NCI-H1436 (cell line): ENCODE measurements around the gene TUFM.
A peak's percentile ranks its signal among the peaks of the same experiment; 100 is the strongest.
"Not testable (repeated sequence)": the region's sequence is repeated elsewhere in the genome, so short reads cannot be mapped to it uniquely, and the experiment has no call there.

Source experiments
- DNase-seq: peaks from one replicate; lab custom pipeline; 2025; lab: John Stamatoyannopoulos, UW

TUFM gene

DNA sequence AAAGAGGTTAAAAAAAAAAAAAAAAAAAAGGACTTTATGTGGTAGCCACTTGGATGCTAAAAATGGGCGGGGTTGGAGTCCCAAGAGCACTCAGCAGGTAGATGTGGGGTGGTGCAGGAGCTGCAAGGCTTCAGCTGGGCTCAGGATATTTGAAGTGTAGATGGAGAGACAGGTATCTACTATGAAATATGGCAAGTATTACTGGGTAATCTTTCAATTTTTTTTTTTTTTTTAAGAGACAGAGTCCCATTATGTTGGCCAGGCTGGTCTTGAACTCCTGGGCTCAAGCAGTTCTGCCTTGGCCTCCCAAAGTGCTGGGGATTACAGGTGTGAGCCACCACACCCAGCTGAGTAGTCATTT, 7.6 kb downstream of the TUFM start:
- no peak for DNase-seq

- no peak for DNase-seq
Observed at GRCh38 chr16:28837672-28838557, 8.2 kb downstream of the TUFM start.

- DNase-seq = no peak
Observed at GRCh38 chr16:28836761-28837064, 9.4 kb downstream of the TUFM start.

DNA sequence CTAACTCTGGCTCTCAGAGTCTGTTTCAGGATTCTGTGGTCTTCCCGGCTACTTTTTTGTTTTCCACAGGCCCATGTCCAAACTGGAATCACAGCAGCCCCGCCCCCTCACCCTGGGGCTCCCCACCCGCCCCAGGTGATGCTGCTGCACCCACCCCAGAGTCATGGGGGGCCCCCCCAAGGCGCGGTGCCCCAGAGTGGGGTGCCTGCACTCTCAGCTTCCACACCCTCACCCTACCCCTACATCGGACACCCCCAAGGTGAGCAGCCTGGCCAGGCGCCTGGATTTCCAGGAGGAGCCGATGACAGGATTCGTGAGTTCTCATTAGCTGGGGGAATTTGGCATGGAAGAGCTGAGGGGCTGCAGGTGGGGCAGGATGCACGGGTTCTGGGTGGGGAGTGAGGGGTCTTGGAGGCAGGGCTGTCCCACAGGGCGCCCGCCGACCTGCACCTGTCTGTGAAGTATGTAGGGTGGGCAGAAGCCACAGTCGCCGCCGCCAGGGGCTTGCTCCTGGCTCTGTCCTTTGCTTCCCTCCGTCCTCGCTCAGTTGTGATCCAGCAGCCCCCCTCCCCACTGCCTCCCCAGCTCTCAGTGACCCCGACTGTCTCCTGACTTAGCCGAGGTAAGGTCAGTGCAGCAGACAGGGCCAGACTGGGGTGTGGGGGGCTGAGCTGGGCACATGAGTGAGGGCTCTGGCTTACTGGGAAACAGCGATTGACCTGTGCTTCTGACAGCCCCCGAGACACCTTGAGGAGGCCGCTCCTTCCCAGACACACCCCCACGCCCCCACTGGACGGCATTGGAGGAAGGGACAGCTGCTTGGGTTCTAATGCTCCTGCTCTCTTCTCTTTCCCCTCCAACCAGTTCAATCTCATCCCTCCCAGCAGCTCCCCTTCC, 10.0 kb downstream of the TUFM start:
- no peak for DNase-seq

DNA sequence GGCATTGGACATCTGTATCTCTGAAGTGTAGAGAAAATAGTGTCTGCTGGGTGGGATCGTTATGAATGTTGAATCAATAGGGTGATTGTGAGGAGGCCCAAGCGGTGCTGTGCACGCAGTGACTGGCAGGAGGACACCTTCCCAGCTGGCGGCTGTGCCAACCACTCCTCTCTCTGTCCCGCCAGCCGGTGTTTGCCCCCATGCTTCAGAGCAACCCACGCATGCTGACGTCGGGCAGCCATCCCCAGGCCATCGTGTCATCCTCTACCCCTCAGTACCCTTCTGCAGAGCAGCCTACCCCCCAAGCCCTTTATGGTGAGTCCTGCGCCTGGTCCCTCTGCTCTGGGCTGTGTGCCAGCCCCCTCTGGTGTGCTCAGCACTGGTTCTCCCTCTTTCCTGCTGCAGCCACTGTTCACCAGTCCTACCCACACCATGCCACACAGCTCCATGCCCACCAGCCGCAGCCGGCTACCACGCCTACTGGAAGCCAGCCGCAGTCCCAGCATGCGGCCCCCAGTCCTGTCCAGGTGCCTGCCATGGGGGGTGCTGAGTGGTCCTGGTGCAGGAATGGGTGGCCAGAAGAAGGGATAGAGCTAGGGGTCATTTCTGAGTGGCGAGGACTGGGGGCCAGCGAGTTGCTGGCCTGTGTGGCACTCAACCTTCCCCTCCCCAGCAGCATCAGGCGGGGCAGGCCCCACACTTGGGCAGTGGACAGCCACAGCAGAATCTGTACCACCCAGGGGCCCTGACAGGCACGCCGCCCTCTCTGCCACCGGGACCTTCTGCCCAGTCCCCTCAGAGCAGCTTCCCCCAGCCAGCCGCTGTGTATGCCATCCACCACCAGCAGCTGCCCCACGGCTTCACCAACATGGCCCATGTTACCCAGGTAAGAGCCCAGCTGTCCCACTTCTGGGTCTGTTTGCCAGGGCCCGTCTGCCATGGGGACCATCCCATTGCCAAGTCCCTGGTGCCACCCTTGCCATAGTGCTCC, 11.0 kb downstream of the TUFM start:
- DNase-seq = no peak

DNA sequence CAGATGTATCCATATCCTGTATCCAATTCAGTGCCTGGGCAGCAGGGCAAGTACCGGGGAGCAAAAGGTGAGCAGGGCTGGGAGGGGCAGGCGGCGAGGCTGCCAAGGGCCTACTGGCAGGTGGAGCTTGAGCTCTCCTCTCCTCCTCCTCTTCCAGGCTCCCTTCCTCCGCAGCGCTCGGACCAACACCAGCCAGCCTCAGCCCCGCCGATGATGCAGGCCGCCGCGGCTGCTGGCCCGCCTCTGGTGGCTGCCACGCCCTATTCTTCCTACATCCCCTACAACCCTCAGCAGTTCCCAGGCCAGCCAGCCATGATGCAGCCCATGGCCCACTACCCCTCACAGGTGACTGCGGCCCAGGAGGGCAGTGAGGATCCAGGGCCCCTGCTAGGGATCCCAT, 11.8 kb downstream of the TUFM start:
- no peak for DNase-seq

GRCh38 chr16:28830531-28830930, 15.6 kb downstream of the TUFM start:
- no peak for DNase-seq

- DNase-seq = no peak
Observed at GRCh38 chr16:28829747-28830146, 16.4 kb downstream of the TUFM start.

DNA sequence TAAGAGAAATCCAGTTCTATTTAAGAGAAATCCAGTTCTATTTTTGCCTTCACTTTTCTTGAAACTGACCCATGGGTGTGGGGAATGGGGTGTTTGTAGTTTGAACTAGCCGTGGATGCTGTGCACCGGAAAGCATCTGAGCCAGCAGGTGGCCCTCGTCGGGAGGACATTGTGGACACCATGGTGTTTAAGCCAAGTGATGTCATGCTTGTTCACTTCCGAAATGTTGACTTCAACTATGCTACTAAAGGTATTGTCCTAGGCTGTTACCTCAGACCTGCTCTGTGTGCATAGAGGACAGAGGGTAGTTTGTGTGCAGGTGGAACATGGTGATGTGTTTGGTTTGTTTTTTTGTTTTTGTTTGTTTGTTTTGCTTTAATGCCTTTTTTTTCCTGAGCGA, 20.0 kb downstream of the TUFM start:
- no peak for DNase-seq

GRCh38 chr16:28824717-28824973, 21.5 kb downstream of the TUFM start:
- DNase-seq = no peak

GRCh38 chr16:28823873-28824716, 22.1 kb downstream of the TUFM start:
- peak; percentile 96 for DNase-seq

DNA sequence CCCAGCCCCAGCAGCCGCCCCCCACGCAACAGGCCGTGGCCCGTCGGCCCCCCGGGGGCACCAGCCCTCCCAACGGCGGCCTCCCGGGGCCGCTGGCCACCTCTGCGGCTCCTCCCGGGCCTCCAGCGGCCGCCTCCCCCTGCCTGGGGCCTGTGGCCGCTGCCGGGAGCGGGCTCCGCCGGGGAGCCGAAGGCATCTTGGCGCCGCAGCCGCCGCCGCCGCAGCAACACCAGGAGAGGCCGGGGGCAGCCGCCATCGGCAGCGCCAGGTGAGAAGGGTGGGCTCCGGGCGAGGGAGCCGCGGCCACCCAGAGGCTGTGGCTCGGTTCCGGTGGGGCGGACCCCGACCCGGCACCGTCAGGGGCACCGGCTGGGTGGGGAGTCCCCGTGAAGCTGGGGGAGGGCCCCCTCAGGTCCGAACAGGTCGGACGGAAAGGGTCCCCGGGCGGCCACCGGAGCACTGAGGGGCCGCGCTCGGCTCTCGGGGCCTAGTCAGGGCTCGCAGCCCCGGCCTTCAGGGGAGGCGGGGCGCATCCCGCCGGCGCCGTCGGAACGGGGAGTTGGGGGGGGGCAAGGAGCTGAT, 22.8 kb downstream of the TUFM start:
- no peak for DNase-seq

- peak; percentile 94 for DNase-seq
Observed at GRCh38 chr16:28822520-28823290, 23.4 kb downstream of the TUFM start, which contains the start of gene ATXN2L. Gene ATXN2L, plus strand, starts transcription at chr16:28822999. Its CDS starts 261 bp downstream, at chr16:28823260.

- no peak for DNase-seq
Observed at GRCh38 chr16:28821874-28822519, 24.2 kb downstream of the TUFM start.

DNA sequence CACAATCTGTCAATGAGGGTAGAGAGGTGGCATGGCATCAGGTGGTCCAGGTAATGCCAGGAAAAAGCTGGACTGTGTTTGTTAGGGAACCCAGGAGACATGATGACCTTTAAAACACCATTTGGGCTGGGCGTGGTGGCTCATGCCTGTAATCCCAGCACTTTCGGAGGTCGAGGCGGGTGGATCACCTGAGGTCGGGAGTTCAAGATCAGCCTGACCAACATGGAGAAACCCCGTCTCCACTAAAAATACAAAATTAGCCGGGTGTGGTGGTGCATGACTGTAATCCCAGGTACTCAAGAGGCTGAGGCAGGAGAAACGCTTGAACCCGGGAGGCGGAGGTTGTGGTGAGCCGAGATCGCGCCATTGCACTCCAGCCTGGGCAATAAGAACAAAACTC, 25.6 kb downstream of the TUFM start:
- not testable (repeated sequence) for DNase-seq

GRCh38 chr16:28820016-28820415, 26.1 kb downstream of the TUFM start:
- no peak for DNase-seq

GRCh38 chr16:28807445-28808120, 38.6 kb downstream of the TUFM start:
- DNase-seq = not testable (repeated sequence)

DNA sequence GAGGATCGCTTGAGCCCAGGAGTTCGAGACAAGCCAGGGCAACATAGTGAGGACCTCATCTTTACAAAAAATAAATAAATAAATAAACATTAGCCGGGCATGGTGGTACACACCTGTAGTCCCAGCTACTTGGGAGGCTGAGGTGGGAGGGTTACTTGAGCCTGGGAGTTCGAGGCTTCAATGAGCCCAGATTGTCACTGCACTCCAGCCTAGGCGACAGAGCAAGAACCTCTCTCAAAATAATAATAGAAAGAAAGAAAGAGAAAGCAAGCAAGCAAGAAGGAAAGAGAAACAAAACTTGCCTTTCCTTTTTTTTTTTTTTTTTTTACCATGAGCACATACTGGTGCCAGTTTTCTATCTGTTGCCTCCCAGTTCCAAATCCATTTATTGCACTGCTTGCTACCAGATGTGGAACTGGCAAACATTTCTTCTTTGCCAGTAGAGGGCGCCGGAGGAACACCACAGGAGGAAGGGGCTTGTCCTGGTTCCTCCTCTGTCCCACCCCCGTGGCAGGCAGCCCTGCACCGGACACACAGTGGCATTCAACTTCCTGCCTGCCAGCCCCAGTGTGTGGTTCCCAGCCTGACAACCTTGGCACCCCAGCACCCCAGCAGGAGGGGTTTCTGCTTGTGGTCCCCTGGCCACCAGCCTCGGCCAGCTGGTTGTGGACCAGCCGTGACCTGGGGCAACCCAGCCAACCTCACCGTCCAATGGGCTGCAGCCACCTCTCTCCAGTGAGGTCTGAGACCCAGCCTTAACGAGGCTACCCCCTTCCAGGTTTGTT, 43.7 kb downstream of the TUFM start:
- not testable (repeated sequence) for DNase-seq
